WTC11 (cell line): ENCODE measurements around the gene CACNA2D3. TPM values are rescaled to one million over a fixed set of nuclear protein-coding genes. Genes with fewer than 3 reads are reported as not detected.

Experiments
- ATAC-seq: fragments of 200-7000 bp; cut with Tn5 transposase; 2 replicates; pipeline ENCODE4 v1.10.0; 2021; ENCODE audit warnings: mild to moderate bottlenecking, moderate library complexity
- CTCF ChIA-PET: fragments of 300-600 bp; sonication (Branson Sonifier 250); formaldehyde crosslinking; loops from one replicate; lab custom pipeline; 2021; ENCODE audit warnings: antibody characterized with exemption; lab: Charles Lee
- POLR2A ChIA-PET: fragments of 350-600 bp; sonication (Branson Sonifier 250); formaldehyde crosslinking; loops from one replicate; lab custom pipeline; 2021; ENCODE audit warnings: antibody characterized with exemption; lab: Charles Lee
- DNase-seq: peaks from one replicate; pipeline ENCODE4 v3.0.0; 2021; ENCODE audit warnings: low spot score
- H3K27ac Mint-ChIP-seq: 2 replicates; pipeline ENCODE4 v1.8.0; 2021; ENCODE audit warnings: mixed read lengths
- H3K27me3 Mint-ChIP-seq: 2 replicates; pipeline ENCODE4 v1.8.0; 2021; ENCODE audit warnings: low read depth, mild to moderate bottlenecking, moderate library complexity, mixed read lengths
- H3K36me3 Mint-ChIP-seq: 2 replicates; pipeline ENCODE4 v1.8.0; 2021; ENCODE audit warnings: mixed read lengths
- H3K4me1 Mint-ChIP-seq: 2 replicates; pipeline ENCODE4 v1.8.0; 2022; ENCODE audit warnings: mixed read lengths
- H3K4me3 Mint-ChIP-seq: 2 replicates; pipeline ENCODE4 v1.8.0; 2021; ENCODE audit warnings: mild to moderate bottlenecking, moderate library complexity, mixed read lengths
- H3K9me3 Mint-ChIP-seq: 2 replicates; pipeline ENCODE4 v1.8.0; 2021; ENCODE audit warnings: mixed read lengths
- ATF1 ChIP-seq: sonication (generic); formaldehyde crosslinking; IDR thresholded peaks from 2 replicates; pipeline ENCODE4 v1.8.1; 2023; ENCODE audit warnings: mild to moderate bottlenecking, moderate library complexity, missing genetic modification reagents
- ATF2 ChIP-seq: sonication (generic); formaldehyde crosslinking; IDR thresholded peaks from 2 replicates; pipeline ENCODE4 v1.8.1; 2022; ENCODE audit warnings: low read depth, missing genetic modification reagents, borderline replicate concordance
- CDX4 ChIP-seq: fragments of 250-450 bp; sonication (Bioruptor Pico); IDR thresholded peaks from 2 replicates; pipeline ENCODE4 v1.9.0; 2021; ENCODE audit warnings: moderate library complexity, mild to moderate bottlenecking, inconsistent platforms, borderline replicate concordance
- E2F1 ChIP-seq: sonication (generic); formaldehyde crosslinking; IDR thresholded peaks from 2 replicates; pipeline ENCODE4 v1.8.0; 2022; ENCODE audit warnings: mild to moderate bottlenecking, missing genetic modification reagents
- E2F5 ChIP-seq: sonication (generic); formaldehyde crosslinking; IDR thresholded peaks from 2 replicates; pipeline ENCODE4 v1.8.1; 2022; ENCODE audit warnings: mild to moderate bottlenecking, moderate library complexity, missing genetic modification reagents
- EMX1 ChIP-seq: fragments of 250-450 bp; sonication (Bioruptor Pico); IDR thresholded peaks from 2 replicates; pipeline ENCODE4 v1.8.0; 2021; ENCODE audit warnings: mild to moderate bottlenecking
- ERG ChIP-seq: fragments of 250-450 bp; sonication (Bioruptor Pico); IDR thresholded peaks from 2 replicates; pipeline ENCODE4 v1.8.0; 2021; ENCODE audit warnings: mild to moderate bottlenecking
- FOXK1 ChIP-seq: sonication (generic); formaldehyde crosslinking; IDR thresholded peaks from 2 replicates; pipeline ENCODE4 v1.8.0; 2022; ENCODE audit warnings: mild to moderate bottlenecking, moderate library complexity, missing genetic modification reagents
- FOXP1 ChIP-seq: sonication (generic); formaldehyde crosslinking; IDR thresholded peaks from 2 replicates; pipeline ENCODE4 v1.8.0; 2022; ENCODE audit warnings: missing genetic modification reagents, mild to moderate bottlenecking, moderate library complexity, borderline replicate concordance
- GTF2I ChIP-seq: fragments of 250-450 bp; sonication (Bioruptor Pico); conservative IDR thresholded peaks from 2 replicates; pipeline ENCODE4 v1.4.0; 2021; ENCODE audit warnings: mild to moderate bottlenecking
- HMGA2 ChIP-seq: fragments of 250-450 bp; sonication (Bioruptor Pico); IDR thresholded peaks from 2 replicates; pipeline ENCODE4 v1.4.0; 2021; ENCODE audit warnings: mild to moderate bottlenecking, moderate library complexity
- KAT7 ChIP-seq: sonication (generic); formaldehyde crosslinking; IDR thresholded peaks from 2 replicates; pipeline ENCODE4 v1.8.1; 2023; ENCODE audit warnings: missing genetic modification reagents, mild to moderate bottlenecking, borderline replicate concordance
- MLX ChIP-seq: sonication (generic); formaldehyde crosslinking; IDR thresholded peaks from 2 replicates; pipeline ENCODE4 v1.8.1; 2023; ENCODE audit warnings: mild to moderate bottlenecking, missing genetic modification reagents, moderate library complexity
- NFE2L1 ChIP-seq: sonication (generic); formaldehyde crosslinking; IDR thresholded peaks from 2 replicates; pipeline ENCODE4 v1.8.1; 2023; ENCODE audit warnings: missing genetic modification reagents
- NR1H2 ChIP-seq: sonication (generic); formaldehyde crosslinking; IDR thresholded peaks from 2 replicates; pipeline ENCODE4 v1.9.0; 2021; ENCODE audit warnings: mild to moderate bottlenecking, moderate library complexity, missing genetic modification reagents
- OVOL2 ChIP-seq: fragments of 250-450 bp; sonication (Bioruptor Pico); IDR thresholded peaks from 2 replicates; pipeline ENCODE4 v1.9.0; 2021; ENCODE audit warnings: mild to moderate bottlenecking, borderline replicate concordance
- TCF7 ChIP-seq: sonication (generic); formaldehyde crosslinking; IDR thresholded peaks from 2 replicates; pipeline ENCODE4 v1.8.0; 2022; ENCODE audit warnings: mild to moderate bottlenecking, low read depth, missing genetic modification reagents, moderate library complexity
- USF2 ChIP-seq: sonication (generic); formaldehyde crosslinking; IDR thresholded peaks from 2 replicates; pipeline ENCODE4 v1.8.1; 2023; ENCODE audit warnings: mild to moderate bottlenecking, missing genetic modification reagents, moderate library complexity
- ZBTB21 ChIP-seq: sonication (generic); formaldehyde crosslinking; IDR thresholded peaks from 2 replicates; pipeline ENCODE4 v1.8.1; 2023; ENCODE audit warnings: mild to moderate bottlenecking, missing genetic modification reagents, borderline replicate concordance
- ZNF512 ChIP-seq: sonication (generic); formaldehyde crosslinking; IDR thresholded peaks from 2 replicates; pipeline ENCODE4 v1.8.1; 2022; ENCODE audit warnings: missing genetic modification reagents, borderline replicate concordance
- total RNA-seq: library from RNA; stranded (reverse); gene quantifications from 3 replicates; pipeline ENCODE4 v1.2.3, GENCODE V29; 2021

Gene CACNA2D3
- total RNA-seq, 1 experiment from 2014 or later = 5.0 TPM

GRCh38 chr3:54198556-54198955 lies 76.2 kb downstream of the CACNA2D3 start:
- ChIA-PET CTCF (no interaction called here), POLR2A (no interaction called here)
- DNase-seq (peak; percentile 18), ATAC-seq (peak; percentile 75)
- H3K4me1 Mint-ChIP-seq = peaks cover 45% of the 10 kb centered on the region
- H3K9me3 Mint-ChIP-seq = peaks cover 24% of the 10 kb centered on the region
- H3K27ac Mint-ChIP-seq = no peak overlapping the region
- no peaks in the 10 kb centered on the region for H3K27me3 Mint-ChIP-seq
- TF ChIP-seq ATF2 = no peak
- no peak for TF ChIP-seq HMGA2 (CRISPR knock-in tag)
- TF ChIP-seq FOXK1 (CRISPR knock-in tag) = no peak
- H3K4me3 Mint-ChIP-seq = no peak overlapping the region
- 0 out of 2 replicates have a peak, but pooled peaks cover 2% of the 10 kb centered on the region for H3K36me3 Mint-ChIP-seq

GRCh38 chr3:54202054-54202453 lies 79.7 kb downstream of the CACNA2D3 start:
- POLR2A ChIA-PET = no interaction called here
- Mint-ChIP-seq H3K4me3 (no peak overlapping the region), H3K27ac (no peak overlapping the region), H3K36me3 (no peaks in the 10 kb centered on the region), H3K27me3 (no peaks in the 10 kb centered on the region), H3K9me3 (no peaks in the 10 kb centered on the region), H3K4me1 (peaks cover 32% of the 10 kb centered on the region)
- DNase-seq = no peak
- no peak for ATAC-seq
- CTCF ChIA-PET = no interaction called here
- TF ChIP-seq ATF1 (CRISPR knock-in tag) (no peak), ZNF512 (CRISPR knock-in tag) (no peak), E2F5 (CRISPR knock-in tag) (no peak), EMX1 (no peak), NFE2L1 (CRISPR knock-in tag) (no peak), E2F1 (CRISPR knock-in tag) (no peak), USF2 (0 out of 2 replicates have a peak, but pooled peaks have one; percentile 13)

GRCh38 chr3:54202651-54203248 lies 80.4 kb downstream of the CACNA2D3 start:
- no peak for DNase-seq
- Mint-ChIP-seq H3K27me3 (no peaks in the 10 kb centered on the region), H3K4me3 (no peak overlapping the region), H3K27ac (no peak overlapping the region), H3K36me3 (no peaks in the 10 kb centered on the region), H3K4me1 (peaks cover 31% of the 10 kb centered on the region), H3K9me3 (no peaks in the 10 kb centered on the region)
- ChIA-PET POLR2A (no interaction called here), CTCF (no interaction called here)
- ATAC-seq = no peak
- TF ChIP-seq KAT7 (CRISPR knock-in tag) (no peak), ERG (CRISPR knock-in tag) (no peak), NR1H2 (CRISPR knock-in tag) (no peak), ZBTB21 (CRISPR knock-in tag) (no peak), E2F1 (CRISPR knock-in tag) (no peak), FOXP1 (CRISPR knock-in tag) (no peak), OVOL2 (CRISPR knock-in tag) (no peak), MLX (CRISPR knock-in tag) (no peak), CDX4 (CRISPR knock-in tag) (no peak), GTF2I (CRISPR knock-in tag) (no peak), TCF7 (CRISPR knock-in tag) (no peak)
